ENCODE measurements around the gene DNAH7.

Gene DNAH7

DNA sequence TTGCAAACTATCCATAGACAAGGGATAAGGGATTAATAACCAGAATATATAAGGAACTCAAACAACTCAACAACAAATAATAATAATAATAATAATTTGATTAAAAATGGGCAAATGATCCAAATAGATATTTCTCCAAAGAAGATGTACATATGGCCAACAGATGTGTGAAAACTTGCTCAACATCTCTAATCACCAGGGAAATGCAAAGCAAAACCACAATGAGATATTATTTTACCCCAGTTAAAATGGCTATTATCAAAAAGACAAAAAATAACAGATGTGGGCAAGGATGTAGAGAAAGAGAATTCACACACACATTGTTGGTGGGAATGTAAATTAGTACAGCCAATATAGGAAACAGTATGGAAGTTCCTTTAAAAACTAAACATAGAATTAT lies 26.9 kb downstream of the DNAH7 start:
- in situ Hi-C loops (cut with HindIII; ENCODE audit: low sequenced_read_pairs), result no loop called here
- no peak overlapping the region for H3K4me3 ChIP-seq (ENCODE audit: low read depth, low read length)
- TF ChIP-seq, protein P1, sequence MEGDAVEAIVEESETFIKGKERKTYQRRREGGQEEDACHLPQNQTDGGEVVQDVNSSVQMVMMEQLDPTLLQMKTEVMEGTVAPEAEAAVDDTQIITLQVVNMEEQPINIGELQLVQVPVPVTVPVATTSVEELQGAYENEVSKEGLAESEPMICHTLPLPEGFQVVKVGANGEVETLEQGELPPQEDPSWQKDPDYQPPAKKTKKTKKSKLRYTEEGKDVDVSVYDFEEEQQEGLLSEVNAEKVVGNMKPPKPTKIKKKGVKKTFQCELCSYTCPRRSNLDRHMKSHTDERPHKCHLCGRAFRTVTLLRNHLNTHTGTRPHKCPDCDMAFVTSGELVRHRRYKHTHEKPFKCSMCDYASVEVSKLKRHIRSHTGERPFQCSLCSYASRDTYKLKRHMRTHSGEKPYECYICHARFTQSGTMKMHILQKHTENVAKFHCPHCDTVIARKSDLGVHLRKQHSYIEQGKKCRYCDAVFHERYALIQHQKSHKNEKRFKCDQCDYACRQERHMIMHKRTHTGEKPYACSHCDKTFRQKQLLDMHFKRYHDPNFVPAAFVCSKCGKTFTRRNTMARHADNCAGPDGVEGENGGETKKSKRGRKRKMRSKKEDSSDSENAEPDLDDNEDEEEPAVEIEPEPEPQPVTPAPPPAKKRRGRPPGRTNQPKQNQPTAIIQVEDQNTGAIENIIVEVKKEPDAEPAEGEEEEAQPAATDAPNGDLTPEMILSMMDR (IDR thresholded peaks at IDR 0.05; ENCODE audit: low read depth, low read length, missing control alignments), result no peak
- no peak for DNase-seq (ENCODE audit: low read depth)

DNA sequence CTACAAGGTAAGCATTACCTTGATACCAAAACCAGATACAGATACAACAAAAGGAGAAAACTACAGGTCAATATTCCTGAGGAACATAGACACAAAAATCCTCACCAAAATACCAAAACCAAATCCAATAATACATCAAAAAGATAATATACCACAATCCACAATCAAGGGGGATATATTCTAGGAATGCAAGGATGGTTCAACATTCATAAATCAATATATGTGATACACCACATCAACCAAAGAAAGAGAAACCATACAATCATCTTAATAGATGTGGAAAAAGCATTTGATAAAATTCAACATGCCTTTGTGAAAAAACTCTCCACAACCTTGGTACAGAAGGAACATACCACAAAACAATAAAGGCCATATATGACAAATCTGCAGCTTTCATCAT lies 28.4 kb downstream of the DNAH7 start:
- H3K4me3 ChIP-seq (ENCODE audit: low read depth, low read length), result no peak overlapping the region
- in situ Hi-C loops (cut with HindIII; ENCODE audit: low sequenced_read_pairs), result no loop called here
- no peak for DNase-seq (ENCODE audit: low read depth)
- TF ChIP-seq, protein P1 (IDR thresholded peaks at IDR 0.05; ENCODE audit: low read depth, low read length, missing control alignments), result no peak

DNA sequence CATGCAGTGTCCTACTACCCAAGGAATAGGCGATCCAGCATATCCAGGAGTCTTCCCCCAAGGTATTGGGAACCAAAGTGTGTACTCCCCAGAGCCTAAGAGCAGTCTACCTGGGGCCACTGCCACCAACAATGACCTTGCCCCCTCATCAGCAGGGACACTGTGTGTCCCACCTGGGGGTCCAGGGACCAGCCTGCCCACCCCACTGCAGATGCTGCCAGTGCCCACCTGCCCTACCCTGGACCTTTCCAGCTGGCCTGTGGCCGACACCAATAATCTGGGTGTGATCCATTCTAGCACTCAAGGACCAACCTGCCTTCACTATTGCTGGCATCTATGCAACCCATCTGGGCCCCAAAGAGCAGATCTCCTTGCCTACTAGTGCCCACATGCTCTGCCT lies 32.2 kb downstream of the DNAH7 start:
- TF ChIP-seq, protein P1 (IDR thresholded peaks at IDR 0.05; ENCODE audit: low read depth, low read length, missing control alignments), result no peak
- no peak overlapping the region for H3K4me3 ChIP-seq (ENCODE audit: low read depth, low read length)
- DNase-seq (ENCODE audit: low read depth), result no peak
- in situ Hi-C loops (cut with HindIII; ENCODE audit: low sequenced_read_pairs), result no loop called here

DNA sequence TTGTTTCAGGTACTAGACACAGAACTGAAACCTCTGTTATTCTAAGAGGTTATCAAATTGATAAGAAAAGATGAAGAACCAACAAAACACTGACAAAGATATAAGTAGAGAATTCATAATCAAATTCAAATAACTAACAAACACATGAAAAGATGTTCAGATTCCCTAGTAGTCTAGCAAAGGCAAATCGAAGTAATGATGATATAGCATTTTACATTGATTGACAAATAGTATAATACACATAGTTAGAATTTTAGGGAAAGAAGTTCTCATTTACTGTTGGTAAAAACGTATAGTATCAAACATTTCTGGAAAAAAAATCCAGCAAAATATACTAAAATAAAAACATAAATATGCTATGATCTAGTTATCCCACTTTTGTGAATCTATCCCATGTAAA lies 50.6 kb downstream of the DNAH7 start:
- DNase-seq (ENCODE audit: low read depth), result no peak
- in situ Hi-C loops (cut with HindIII; ENCODE audit: low sequenced_read_pairs), result no loop called here
- H3K4me3 ChIP-seq (ENCODE audit: low read depth, low read length), result no peak overlapping the region
- TF ChIP-seq, protein P1 (IDR thresholded peaks at IDR 0.05; ENCODE audit: low read depth, low read length, missing control alignments), result no peak

DNA sequence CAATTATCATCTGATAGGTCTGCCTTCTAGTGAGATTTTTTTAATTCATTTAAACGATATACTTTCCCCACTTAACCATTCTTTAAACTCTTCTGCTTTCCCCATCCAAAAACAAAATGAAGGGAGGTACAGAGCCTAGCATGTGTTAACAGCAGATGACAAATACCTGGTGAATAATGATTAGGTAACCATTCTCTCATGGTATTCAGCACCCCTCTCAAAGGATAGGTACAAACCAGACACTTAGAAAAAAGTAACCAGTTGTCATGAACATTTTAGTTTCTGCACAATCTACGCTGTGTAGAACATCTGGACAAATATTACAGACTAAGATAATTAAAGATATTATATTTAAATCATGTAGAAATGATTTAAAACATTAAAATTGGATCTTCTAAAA lies 56.3 kb downstream of the DNAH7 start:
- TF ChIP-seq, protein P1 (IDR thresholded peaks at IDR 0.05; ENCODE audit: low read depth, low read length, missing control alignments), result no peak
- in situ Hi-C loops (cut with HindIII; ENCODE audit: low sequenced_read_pairs), result no loop called here
- no peak overlapping the region for H3K4me3 ChIP-seq (ENCODE audit: low read depth, low read length)
- DNase-seq (ENCODE audit: low read depth), result no peak

DNA sequence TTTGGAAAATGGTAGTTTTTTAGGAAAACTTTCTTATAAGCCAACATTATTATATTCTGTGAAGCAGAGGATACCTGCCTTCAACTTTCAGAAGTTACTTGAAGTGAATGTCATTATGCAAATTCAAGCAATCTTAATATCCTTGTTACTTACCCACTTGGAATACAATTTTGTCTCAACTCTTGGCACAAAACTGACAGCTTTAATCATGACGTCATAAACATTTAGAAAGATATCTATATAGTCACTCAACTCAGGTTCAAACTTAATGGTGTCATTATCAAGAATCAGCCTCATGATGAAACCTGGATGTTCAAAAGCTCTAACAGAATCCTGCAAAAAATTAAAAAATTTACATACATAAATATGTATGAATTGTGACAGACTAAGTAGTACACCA lies 68.1 kb downstream of the DNAH7 start:
- in situ Hi-C loops (cut with HindIII; ENCODE audit: low sequenced_read_pairs), result no loop called here
- TF ChIP-seq, protein P1 (IDR thresholded peaks at IDR 0.05; ENCODE audit: low read depth, low read length, missing control alignments), result no peak
- DNase-seq (ENCODE audit: low read depth), result no peak
- H3K4me3 ChIP-seq (ENCODE audit: low read depth, low read length), result no peak overlapping the region

DNA sequence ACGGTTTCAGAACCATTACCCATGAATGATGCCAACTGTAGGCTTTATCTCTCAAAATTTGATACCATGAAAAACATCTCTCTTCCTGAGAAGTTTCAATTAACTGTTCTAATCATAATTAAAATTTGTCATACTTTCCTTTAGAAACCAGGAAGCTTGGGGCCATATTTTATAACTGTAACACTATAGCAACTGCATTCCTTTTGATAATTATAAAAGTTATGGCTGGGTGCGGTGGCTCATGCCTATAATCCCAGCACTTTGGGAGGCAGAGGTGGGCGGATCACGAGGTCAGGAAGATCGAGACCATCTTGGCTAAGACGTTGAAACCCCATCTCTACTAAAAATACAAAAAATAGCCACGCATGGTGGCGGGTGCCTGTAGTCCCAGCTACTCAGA lies 70.6 kb downstream of the DNAH7 start:
- DNase-seq (ENCODE audit: low read depth), result no peak
- in situ Hi-C loops (cut with HindIII; ENCODE audit: low sequenced_read_pairs), result no loop called here
- H3K4me3 ChIP-seq (ENCODE audit: low read depth, low read length), result no peak overlapping the region
- TF ChIP-seq, protein P1 (IDR thresholded peaks at IDR 0.05; ENCODE audit: low read depth, low read length, missing control alignments), result no peak

Measured in astrocyte of the cerebellum (primary cell).